PC-3 (cell line): ENCODE results near the gene PLXNA4. TPM values are rescaled to one million over a fixed set of nuclear protein-coding genes. Genes with fewer than 3 reads are reported as not detected.

Experiments
- ATAC-seq: fragments of 200-7000 bp; cut with Tn5 transposase; 2 replicates; pipeline ENCODE4 v1.9.1; 2020; ENCODE audit warnings: mild to moderate bottlenecking, moderate library complexity
- BruUV-seq: library from RNA; stranded (reverse); fragments of 400-500 nt; replicated peaks from 2 replicates; lab custom pipeline; 2021; lab: Mats Ljungman, UMichigan
- CTCF ChIA-PET: fragments of 300-600 bp; sonication (Branson Sonifier 250); formaldehyde crosslinking; loops from one replicate; lab custom pipeline; 2022; ENCODE audit warnings: antibody characterized with exemption; lab: Charles Lee
- POLR2A ChIA-PET: fragments of 300-600 bp; sonication (Branson Sonifier 250); formaldehyde crosslinking; loops from one replicate; lab custom pipeline; 2022; ENCODE audit warnings: antibody characterized with exemption; ENCODE audit not compliant: unreplicated experiment; lab: Charles Lee
- DNase-seq: peaks from one replicate; pipeline ENCODE4 v3.0.0-alpha.2; 2015
- H2AFZ ChIP-seq: fragments of 300-600 bp; sonication (generic); 2 replicates; pipeline ENCODE4 v1.6.0; 2016; ENCODE audit warnings: antibody characterized with exemption, low read length
- H3F3A ChIP-seq: fragments of 300-600 bp; sonication (generic); one replicate; pipeline ENCODE4 v1.6.0; 2017; ENCODE audit warnings: antibody characterized with exemption, low read length, control low read depth, mild to moderate bottlenecking; ENCODE audit not compliant: unreplicated experiment
- H3K27ac ChIP-seq: fragments of 300-600 bp; sonication (generic); 2 replicates; pipeline ENCODE4 v1.5.1; 2016; ENCODE audit warnings: mild to moderate bottlenecking, low read length
- H3K27me3 ChIP-seq: fragments of 300-600 bp; sonication (generic); 2 replicates; pipeline ENCODE4 v1.6.1; 2016; ENCODE audit warnings: low read length, mixed read lengths
- H3K36me3 ChIP-seq: fragments of 300-600 bp; sonication (generic); 2 replicates; pipeline ENCODE4 v1.6.1; 2016; ENCODE audit warnings: low read depth, mixed run types, low read length, mixed read lengths
- H3K4me1 ChIP-seq: fragments of 300-600 bp; sonication (generic); 2 replicates; pipeline ENCODE4 v1.5.1; 2016; ENCODE audit warnings: low read length; ENCODE audit not compliant: insufficient read depth
- H3K4me2 ChIP-seq: fragments of 300-600 bp; sonication (generic); 2 replicates; pipeline ENCODE4 v1.6.0; 2016; ENCODE audit warnings: low read length
- H3K4me3 ChIP-seq: fragments of 300-600 bp; sonication (generic); 2 replicates; pipeline ENCODE4 v1.5.1; 2016; ENCODE audit warnings: mild to moderate bottlenecking, low read length, mixed read lengths
- H3K79me2 ChIP-seq: fragments of 300-600 bp; sonication (generic); 2 replicates; pipeline ENCODE4 v1.6.1; 2017; ENCODE audit warnings: low read length, mixed read lengths
- H3K9ac ChIP-seq: fragments of 300-600 bp; sonication (generic); 2 replicates; pipeline ENCODE4 v1.6.0; 2016; ENCODE audit warnings: mild to moderate bottlenecking, low read length
- H3K9me2 ChIP-seq: fragments of 300-600 bp; sonication (generic); replicated peaks from 2 replicates; pipeline ENCODE4 v1.6.1; 2016; ENCODE audit warnings: mixed run types, low read length, mixed read lengths
- H3K9me3 ChIP-seq: fragments of 300-600 bp; sonication (generic); 2 replicates; pipeline ENCODE4 v1.6.1; 2016; ENCODE audit warnings: low read length, mixed read lengths
- H4K20me1 ChIP-seq: fragments of 300-600 bp; sonication (generic); 2 replicates; pipeline ENCODE4 v1.6.1; 2016; ENCODE audit warnings: low read length, mixed read lengths
- EZH2 ChIP-seq: fragments of 300-600 bp; sonication (generic); IDR thresholded peaks from one replicate; pipeline ENCODE4 v1.6.1; 2017; ENCODE audit warnings: antibody characterized with exemption, mild to moderate bottlenecking, low read length; ENCODE audit not compliant: unreplicated experiment
- EZH2phosphoT487 ChIP-seq: fragments of 300-600 bp; sonication (generic); IDR thresholded peaks from 2 replicates; pipeline ENCODE4 v1.6.1; 2018; ENCODE audit warnings: mild to moderate bottlenecking, antibody characterized with exemption, low read length, borderline replicate concordance
- intact Hi-C: fragments of 100-400 bp; cut with micrococcal nuclease; formaldehyde crosslinking; loops from 2 replicates; pipeline ENCODE4 v1.9.0; 2023
- total RNA-seq: library from RNA; depleted of rRNA; stranded (reverse); fragments of >200 nt; gene quantifications from 2 replicates; pipeline ENCODE4 v1.2.3, GENCODE V29; 2014
- TF ChIP-seq, protein P1 (sequence below): fragments of 300-600 bp; sonication (generic); conservative IDR thresholded peaks from 2 replicates; pipeline ENCODE4 v1.5.1; 2017; ENCODE audit warnings: antibody characterized with exemption, low read depth, mild to moderate bottlenecking, low read length

Gene PLXNA4
- total RNA-seq, 1 experiment from 2014 or later = 1.2 TPM

- no peaks in the 10 kb centered on the region for H3K79me2 ChIP-seq
- H4K20me1 ChIP-seq = no peaks in the 10 kb centered on the region
- H3K27ac ChIP-seq = no peak overlapping the region
- peak; percentile 21 for DNase-seq
- no TSS peak for BruUV-seq
- ChIA-PET POLR2A (no interaction called here), CTCF (interaction anchor here (0.6 kb wide), 1 partner anchor 857 kb away, joined by 4 read pairs; no protein-coding TSS in a partner anchor)
- ATAC-seq = peak; percentile 25
- TF ChIP-seq EZH2 = no peak
- TF ChIP-seq EZH2phosphoT487 = no peak
- TF ChIP-seq, protein P1, sequence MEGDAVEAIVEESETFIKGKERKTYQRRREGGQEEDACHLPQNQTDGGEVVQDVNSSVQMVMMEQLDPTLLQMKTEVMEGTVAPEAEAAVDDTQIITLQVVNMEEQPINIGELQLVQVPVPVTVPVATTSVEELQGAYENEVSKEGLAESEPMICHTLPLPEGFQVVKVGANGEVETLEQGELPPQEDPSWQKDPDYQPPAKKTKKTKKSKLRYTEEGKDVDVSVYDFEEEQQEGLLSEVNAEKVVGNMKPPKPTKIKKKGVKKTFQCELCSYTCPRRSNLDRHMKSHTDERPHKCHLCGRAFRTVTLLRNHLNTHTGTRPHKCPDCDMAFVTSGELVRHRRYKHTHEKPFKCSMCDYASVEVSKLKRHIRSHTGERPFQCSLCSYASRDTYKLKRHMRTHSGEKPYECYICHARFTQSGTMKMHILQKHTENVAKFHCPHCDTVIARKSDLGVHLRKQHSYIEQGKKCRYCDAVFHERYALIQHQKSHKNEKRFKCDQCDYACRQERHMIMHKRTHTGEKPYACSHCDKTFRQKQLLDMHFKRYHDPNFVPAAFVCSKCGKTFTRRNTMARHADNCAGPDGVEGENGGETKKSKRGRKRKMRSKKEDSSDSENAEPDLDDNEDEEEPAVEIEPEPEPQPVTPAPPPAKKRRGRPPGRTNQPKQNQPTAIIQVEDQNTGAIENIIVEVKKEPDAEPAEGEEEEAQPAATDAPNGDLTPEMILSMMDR = peak; percentile 21; the same call in 1 of the 2 replicates
- H3K9me2 ChIP-seq = no peaks in the 10 kb centered on the region
- no peaks in the 10 kb centered on the region for H3F3A ChIP-seq
- H3K27me3 ChIP-seq = peaks cover 32% of the 10 kb centered on the region
- no peak overlapping the region for H2AFZ ChIP-seq
- no peak overlapping the region for H3K9ac ChIP-seq
- H3K4me1 ChIP-seq = peaks cover 4% of the 10 kb centered on the region; the same call in 1 of the 2 replicates
- H3K4me3 ChIP-seq = no peak overlapping the region
- intact Hi-C loops = no loop called here
- peak overlapping the region; percentile 34; the same call in 1 of the 2 replicates for H3K4me2 ChIP-seq
- H3K36me3 ChIP-seq = no peaks in the 10 kb centered on the region; the same call in 1 of the 2 replicates
- H3K9me3 ChIP-seq = no peaks in the 10 kb centered on the region
Observed at GRCh38 chr7:132577206-132578049, 1.2 kb upstream of the PLXNA4 start.

- BruUV-seq = no TSS peak
- Histone ChIP-seq H2AFZ (peak overlapping the region; percentile 83), H4K20me1 (no peaks in the 10 kb centered on the region), H3K27ac (no peak overlapping the region), H3F3A (no peaks in the 10 kb centered on the region), H3K9ac (no peak overlapping the region), H3K4me1 (peaks cover 4% of the 10 kb centered on the region; the same call in 1 of the 2 replicates), H3K4me2 (peak overlapping the region; percentile 96), H3K9me3 (no peaks in the 10 kb centered on the region), H3K27me3 (peaks cover 32% of the 10 kb centered on the region), H3K4me3 (peak overlapping the region; percentile 77), H3K79me2 (no peaks in the 10 kb centered on the region), H3K9me2 (no peaks in the 10 kb centered on the region), H3K36me3 (no peaks in the 10 kb centered on the region; the same call in 1 of the 2 replicates)
- TF ChIP-seq, protein P1 = no peak
- peak; percentile 9 for TF ChIP-seq EZH2
- DNase-seq = no peak
- ChIA-PET CTCF (no interaction called here), POLR2A (no interaction called here)
- intact Hi-C loops = no loop called here
- peak; percentile 6; the same call in 1 of the 2 replicates for ATAC-seq
Observed at GRCh38 chr7:132576721-132577085, 433 bp upstream of the PLXNA4 start.
